PC-3 (cell line): ENCODE data around the gene ZNF587B. TPM values are rescaled to one million over a fixed set of nuclear protein-coding genes. Genes with fewer than 3 reads are reported as not detected.
"Not testable (repeated sequence)": the region's sequence is repeated elsewhere in the genome, so short reads cannot be mapped to it uniquely, and the experiment has no call there.

ENCODE experiments used
- ATAC-seq: fragments of 200-7000 bp; cut with Tn5 transposase; 2 replicates; pipeline ENCODE4 v1.9.1; 2020; ENCODE audit warnings: mild to moderate bottlenecking, moderate library complexity
- BruUV-seq: library from RNA; stranded (reverse); fragments of 400-500 nt; replicated peaks from 2 replicates; lab custom pipeline; 2021; lab: Mats Ljungman, UMichigan
- CTCF ChIA-PET: fragments of 300-600 bp; sonication (Branson Sonifier 250); formaldehyde crosslinking; loops from one replicate; lab custom pipeline; 2022; ENCODE audit warnings: antibody characterized with exemption; lab: Charles Lee
- POLR2A ChIA-PET: fragments of 300-600 bp; sonication (Branson Sonifier 250); formaldehyde crosslinking; loops from one replicate; lab custom pipeline; 2022; ENCODE audit warnings: antibody characterized with exemption; ENCODE audit not compliant: unreplicated experiment; lab: Charles Lee
- DNase-seq: peaks from one replicate; pipeline ENCODE4 v3.0.0-alpha.2; 2015
- H2AFZ ChIP-seq: fragments of 300-600 bp; sonication (generic); 2 replicates; pipeline ENCODE4 v1.6.0; 2016; ENCODE audit warnings: antibody characterized with exemption, low read length
- H3F3A ChIP-seq: fragments of 300-600 bp; sonication (generic); one replicate; pipeline ENCODE4 v1.6.0; 2017; ENCODE audit warnings: antibody characterized with exemption, low read length, control low read depth, mild to moderate bottlenecking; ENCODE audit not compliant: unreplicated experiment
- H3K27ac ChIP-seq: fragments of 300-600 bp; sonication (generic); 2 replicates; pipeline ENCODE4 v1.5.1; 2016; ENCODE audit warnings: mild to moderate bottlenecking, low read length
- H3K27me3 ChIP-seq: fragments of 300-600 bp; sonication (generic); 2 replicates; pipeline ENCODE4 v1.6.1; 2016; ENCODE audit warnings: low read length, mixed read lengths
- H3K36me3 ChIP-seq: fragments of 300-600 bp; sonication (generic); 2 replicates; pipeline ENCODE4 v1.6.1; 2016; ENCODE audit warnings: low read depth, mixed run types, low read length, mixed read lengths
- H3K4me1 ChIP-seq: fragments of 300-600 bp; sonication (generic); 2 replicates; pipeline ENCODE4 v1.5.1; 2016; ENCODE audit warnings: low read length; ENCODE audit not compliant: insufficient read depth
- H3K4me2 ChIP-seq: fragments of 300-600 bp; sonication (generic); 2 replicates; pipeline ENCODE4 v1.6.0; 2016; ENCODE audit warnings: low read length
- H3K4me3 ChIP-seq: fragments of 300-600 bp; sonication (generic); 2 replicates; pipeline ENCODE4 v1.5.1; 2016; ENCODE audit warnings: mild to moderate bottlenecking, low read length, mixed read lengths
- H3K79me2 ChIP-seq: fragments of 300-600 bp; sonication (generic); 2 replicates; pipeline ENCODE4 v1.6.1; 2017; ENCODE audit warnings: low read length, mixed read lengths
- H3K9ac ChIP-seq: fragments of 300-600 bp; sonication (generic); 2 replicates; pipeline ENCODE4 v1.6.0; 2016; ENCODE audit warnings: mild to moderate bottlenecking, low read length
- H3K9me2 ChIP-seq: fragments of 300-600 bp; sonication (generic); replicated peaks from 2 replicates; pipeline ENCODE4 v1.6.1; 2016; ENCODE audit warnings: mixed run types, low read length, mixed read lengths
- H3K9me3 ChIP-seq: fragments of 300-600 bp; sonication (generic); 2 replicates; pipeline ENCODE4 v1.6.1; 2016; ENCODE audit warnings: low read length, mixed read lengths
- H4K20me1 ChIP-seq: fragments of 300-600 bp; sonication (generic); 2 replicates; pipeline ENCODE4 v1.6.1; 2016; ENCODE audit warnings: low read length, mixed read lengths
- CTCF ChIP-seq: fragments of 300-600 bp; sonication (generic); conservative IDR thresholded peaks from 2 replicates; pipeline ENCODE4 v1.5.1; 2017; ENCODE audit warnings: antibody characterized with exemption, low read depth, mild to moderate bottlenecking, low read length
- EZH2 ChIP-seq: fragments of 300-600 bp; sonication (generic); IDR thresholded peaks from one replicate; pipeline ENCODE4 v1.6.1; 2017; ENCODE audit warnings: antibody characterized with exemption, mild to moderate bottlenecking, low read length; ENCODE audit not compliant: unreplicated experiment
- EZH2phosphoT487 ChIP-seq: fragments of 300-600 bp; sonication (generic); IDR thresholded peaks from 2 replicates; pipeline ENCODE4 v1.6.1; 2018; ENCODE audit warnings: mild to moderate bottlenecking, antibody characterized with exemption, low read length, borderline replicate concordance
- intact Hi-C: fragments of 100-400 bp; cut with micrococcal nuclease; formaldehyde crosslinking; loops from 2 replicates; pipeline ENCODE4 v1.9.0; 2023
- total RNA-seq: library from RNA; depleted of rRNA; stranded (reverse); fragments of >200 nt; gene quantifications from 2 replicates; pipeline ENCODE4 v1.2.3, GENCODE V29; 2014

The ZNF587B gene
- total RNA-seq, 1 experiment from 2014 or later = 21.2 TPM

GRCh38 chr19:57803265-57803593, 26.9 kb upstream of the ZNF587B start:
- Histone ChIP-seq H3K9me3 (no peaks in the 10 kb centered on the region), H3K4me1 (peaks cover 40% of the 10 kb centered on the region), H3K9me2 (no peaks in the 10 kb centered on the region), H3K27me3 (no peaks in the 10 kb centered on the region), H2AFZ (peak overlapping the region; percentile 70), H3K4me3 (peak overlapping the region; percentile 62), H4K20me1 (no peaks in the 10 kb centered on the region), H3K79me2 (peaks cover 16% of the 10 kb centered on the region; the same call in 1 of the 2 replicates), H3F3A (no peaks in the 10 kb centered on the region), H3K36me3 (peaks cover 7% of the 10 kb centered on the region), H3K9ac (peak overlapping the region; percentile 39), H3K27ac (peak overlapping the region; percentile 64), H3K4me2 (peak overlapping the region; percentile 82)
- intact Hi-C loops = loop anchor here (5.0 kb wide), 1 partner anchor 36 kb away; the partner anchor contains the start of gene ZNF586
- DNase-seq (no peak), ATAC-seq (peak; percentile 2; the same call in 1 of the 2 replicates)
- no peak for TF ChIP-seq EZH2
- no peak for TF ChIP-seq EZH2phosphoT487
- no peak for TF ChIP-seq CTCF
- BruUV-seq = no TSS peak
- CTCF ChIA-PET = no interaction called here
- POLR2A ChIA-PET = no interaction called here

- intact Hi-C loops = loop anchor here (5.0 kb wide), 1 partner anchor 36 kb away; the partner anchor contains the start of gene ZNF586
- TF ChIP-seq EZH2 (no peak), EZH2phosphoT487 (no peak), CTCF (no peak)
- H3K4me2 ChIP-seq = peak overlapping the region; percentile 82
- H3K4me3 ChIP-seq = peak overlapping the region; percentile 62
- H3F3A ChIP-seq = no peaks in the 10 kb centered on the region
- CTCF ChIA-PET = no interaction called here
- H3K4me1 ChIP-seq = peaks cover 40% of the 10 kb centered on the region
- peak overlapping the region; percentile 70 for H2AFZ ChIP-seq
- H3K9me3 ChIP-seq = no peaks in the 10 kb centered on the region
- H3K27ac ChIP-seq = peak overlapping the region; percentile 64
- H3K36me3 ChIP-seq = peaks cover 11% of the 10 kb centered on the region
- H4K20me1 ChIP-seq = no peaks in the 10 kb centered on the region
- peaks cover 19% of the 10 kb centered on the region; the same call in 1 of the 2 replicates for H3K79me2 ChIP-seq
- BruUV-seq = no TSS peak
- POLR2A ChIA-PET = no interaction called here
- H3K9me2 ChIP-seq = no peaks in the 10 kb centered on the region
- DNase-seq (peak; percentile 54), ATAC-seq (peak; percentile 29)
- H3K9ac ChIP-seq = peak overlapping the region; percentile 39
- no peaks in the 10 kb centered on the region for H3K27me3 ChIP-seq
Observed at GRCh38 chr19:57803594-57804325, 26.3 kb upstream of the ZNF587B start.

GRCh38 chr19:57807541-57807940, 22.6 kb upstream of the ZNF587B start:
- no peaks in the 10 kb centered on the region for H3F3A ChIP-seq
- BruUV-seq = no TSS peak
- H4K20me1 ChIP-seq = no peaks in the 10 kb centered on the region
- H2AFZ ChIP-seq = no peak overlapping the region
- no peak overlapping the region for H3K9ac ChIP-seq
- H3K4me2 ChIP-seq = no peak overlapping the region
- no peak for TF ChIP-seq CTCF
- no peak for TF ChIP-seq EZH2
- TF ChIP-seq EZH2phosphoT487 = no peak
- peaks cover 20% of the 10 kb centered on the region for H3K36me3 ChIP-seq
- intact Hi-C loops = no loop called here
- H3K4me3 ChIP-seq = no peak overlapping the region
- ChIA-PET CTCF (no interaction called here), POLR2A (no interaction called here)
- no peaks in the 10 kb centered on the region for H3K9me2 ChIP-seq
- peaks cover 25% of the 10 kb centered on the region for H3K79me2 ChIP-seq
- ATAC-seq = no peak
- no peak for DNase-seq
- no peaks in the 10 kb centered on the region for H3K9me3 ChIP-seq
- no peak overlapping the region for H3K27ac ChIP-seq
- H3K27me3 ChIP-seq = no peaks in the 10 kb centered on the region
- peaks cover 30% of the 10 kb centered on the region for H3K4me1 ChIP-seq

GRCh38 chr19:57810410-57811295, 19.4 kb upstream of the ZNF587B start:
- CTCF ChIA-PET, H3K27me3 ChIP-seq, H3K4me2 ChIP-seq, BruUV-seq, H3F3A ChIP-seq, H3K9me3 ChIP-seq, H3K9ac ChIP-seq, H3K4me3 ChIP-seq, H2AFZ ChIP-seq, DNase-seq, POLR2A ChIA-PET, ATAC-seq, H3K9me2 ChIP-seq, H4K20me1 ChIP-seq, H3K27ac ChIP-seq: not testable (repeated sequence)
- Histone ChIP-seq H3K4me1 (peaks cover 12% of the 10 kb centered on the region), H3K36me3 (peaks cover 23% of the 10 kb centered on the region), H3K79me2 (peaks cover 40% of the 10 kb centered on the region)
- intact Hi-C loops = loop anchor here (10.0 kb wide), 2 partner anchors 176 to 344 kb away; partner anchors contain the start of genes ZNF211 and ZNF329
